ENCODE data around the gene EID1. TPM values are rescaled to one million over a fixed set of nuclear protein-coding genes. Genes with fewer than 3 reads are reported as not detected.

EID1 gene
- total RNA-seq, 1 experiment from 2014 or later: 102 TPM

DNA sequence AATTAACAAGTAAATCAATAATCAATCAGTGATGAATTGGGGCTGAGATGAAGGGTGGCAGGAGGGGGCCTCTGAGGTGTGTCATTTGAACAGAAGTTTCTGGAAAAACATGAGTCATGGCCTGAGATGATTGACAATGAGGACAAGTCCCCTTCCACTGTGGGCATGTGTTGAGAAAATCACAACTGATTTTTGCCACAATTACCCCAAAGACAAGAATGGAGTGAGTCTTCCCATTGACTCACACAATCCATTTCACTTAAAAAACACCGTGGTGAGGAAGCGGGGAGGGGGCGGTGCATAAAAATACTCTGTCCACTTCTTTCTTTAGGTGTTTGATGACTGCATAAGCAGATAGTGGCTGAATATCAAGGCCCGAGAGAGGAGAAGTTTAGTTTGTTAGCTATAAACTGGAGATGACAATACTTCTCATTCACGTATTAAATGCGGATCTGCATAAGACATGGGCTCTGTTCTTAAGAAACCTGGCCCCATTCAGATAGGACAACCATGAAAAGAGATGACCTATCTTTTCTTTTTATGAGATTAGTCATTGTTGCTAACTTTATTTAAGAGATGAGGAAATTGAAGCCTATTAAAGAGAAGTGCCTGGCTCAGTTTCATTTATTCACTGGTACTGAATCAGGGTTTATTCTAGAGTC, 51.1 kb downstream of the EID1 start:
- in situ Hi-C loops (cut with HindIII; ENCODE audit: low pct_unique_long_range_greater_than_20kb, low sequenced_read_pairs): no loop called here
- no peaks in the 10 kb centered on the region for H3K36me3 ChIP-seq (ENCODE audit: control insufficient read depth, insufficient read depth, low read length)
- H3K9me3 ChIP-seq (ENCODE audit: control insufficient read depth, insufficient read depth, low read depth, low read length): no peaks in the 10 kb centered on the region
- no peaks in the 10 kb centered on the region; the same call in 1 of the 2 replicates for H3K27me3 ChIP-seq (ENCODE audit: control insufficient read depth, insufficient read depth, low read length)
- ATAC-seq (no peak), DNase-seq (ENCODE audit: low read depth, low spot score) (no peak)
- TF ChIP-seq TCF7L2 (IDR thresholded peaks at IDR 0.05; ENCODE audit: low read depth, low read length): no peak
- H3K27ac ChIP-seq (ENCODE audit: low read length): no peak overlapping the region
- intact Hi-C loops (cut with micrococcal nuclease; ENCODE audit: unreplicated experiment): no loop called here
- ChIA-PET CTCF (no interaction called here), POLR2A (no interaction called here)
- H3K4me1 ChIP-seq (ENCODE audit: control insufficient read depth, insufficient read depth, low read length): no peaks in the 10 kb centered on the region
- no peak overlapping the region for H3K4me3 ChIP-seq (ENCODE audit: low read depth in 2 of 2, low read length in 2 of 2)
- BruUV-seq (replicated peaks): no TSS peak

- intact Hi-C loops (cut with micrococcal nuclease; ENCODE audit: unreplicated experiment) (no loop called here), in situ Hi-C loops (cut with HindIII; ENCODE audit: low pct_unique_long_range_greater_than_20kb, low sequenced_read_pairs) (no loop called here)
- no peaks in the 10 kb centered on the region for H3K4me1 ChIP-seq (ENCODE audit: control insufficient read depth, insufficient read depth, low read length)
- no peak for ATAC-seq
- H3K4me3 ChIP-seq (ENCODE audit: low read depth in 2 of 2, low read length in 2 of 2): no peak overlapping the region
- CTCF ChIA-PET: no interaction called here
- H3K27ac ChIP-seq (ENCODE audit: low read length): no peak overlapping the region
- TF ChIP-seq POLR2AphosphoS5 (IDR thresholded peaks at IDR 0.05; ENCODE audit: low read depth, low read length) (no peak), SIN3A (IDR thresholded peaks at IDR 0.05; ENCODE audit: borderline replicate concordance, insufficient read depth, low read depth, low read length) (no peak), REST (IDR thresholded peaks at IDR 0.05; ENCODE audit: insufficient read depth in 1 of 2, low read depth in 2 of 2, low read length in 1 of 2) (no peak), TCF7L2 (IDR thresholded peaks at IDR 0.05; ENCODE audit: low read depth, low read length) (no peak)
- TF ChIP-seq, protein P1, sequence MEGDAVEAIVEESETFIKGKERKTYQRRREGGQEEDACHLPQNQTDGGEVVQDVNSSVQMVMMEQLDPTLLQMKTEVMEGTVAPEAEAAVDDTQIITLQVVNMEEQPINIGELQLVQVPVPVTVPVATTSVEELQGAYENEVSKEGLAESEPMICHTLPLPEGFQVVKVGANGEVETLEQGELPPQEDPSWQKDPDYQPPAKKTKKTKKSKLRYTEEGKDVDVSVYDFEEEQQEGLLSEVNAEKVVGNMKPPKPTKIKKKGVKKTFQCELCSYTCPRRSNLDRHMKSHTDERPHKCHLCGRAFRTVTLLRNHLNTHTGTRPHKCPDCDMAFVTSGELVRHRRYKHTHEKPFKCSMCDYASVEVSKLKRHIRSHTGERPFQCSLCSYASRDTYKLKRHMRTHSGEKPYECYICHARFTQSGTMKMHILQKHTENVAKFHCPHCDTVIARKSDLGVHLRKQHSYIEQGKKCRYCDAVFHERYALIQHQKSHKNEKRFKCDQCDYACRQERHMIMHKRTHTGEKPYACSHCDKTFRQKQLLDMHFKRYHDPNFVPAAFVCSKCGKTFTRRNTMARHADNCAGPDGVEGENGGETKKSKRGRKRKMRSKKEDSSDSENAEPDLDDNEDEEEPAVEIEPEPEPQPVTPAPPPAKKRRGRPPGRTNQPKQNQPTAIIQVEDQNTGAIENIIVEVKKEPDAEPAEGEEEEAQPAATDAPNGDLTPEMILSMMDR (IDR thresholded peaks at IDR 0.05): no peak
- H3K27me3 ChIP-seq (ENCODE audit: control insufficient read depth, insufficient read depth, low read length): no peaks in the 10 kb centered on the region; the same call in 1 of the 2 replicates
- no peaks in the 10 kb centered on the region for H3K36me3 ChIP-seq (ENCODE audit: control insufficient read depth, insufficient read depth, low read length)
- POLR2A ChIA-PET: no interaction called here
- H3K9me3 ChIP-seq (ENCODE audit: control insufficient read depth, insufficient read depth, low read depth, low read length): no peaks in the 10 kb centered on the region
- no peak for DNase-seq (ENCODE audit: low read depth, low spot score)
- BruUV-seq (replicated peaks): no TSS peak
Observed at GRCh38 chr15:48929661-48930060, 51.7 kb downstream of the EID1 start.

Other genes starting within 250 kb of the EID1 start
- 0.46 TPM for gene FBN1, start 232.4 kb upstream of the EID1 start, total RNA-seq (2021; ENCODE audit: unreplicated experiment)
- 13.9 TPM for gene CEP152, start 67.1 kb upstream of the EID1 start, total RNA-seq (2021; ENCODE audit: unreplicated experiment)
- gene SHC4, start 85.8 kb downstream of the EID1 start, total RNA-seq (2021; ENCODE audit: unreplicated experiment): 0.10 TPM
- gene SECISBP2L, start 168.3 kb downstream of the EID1 start, total RNA-seq (2021; ENCODE audit: unreplicated experiment): 40.5 TPM